ENCODE results near the gene CFAP97D2.
A peak's percentile ranks its signal among the peaks of the same experiment; 100 is the strongest.

CFAP97D2 gene

DNA sequence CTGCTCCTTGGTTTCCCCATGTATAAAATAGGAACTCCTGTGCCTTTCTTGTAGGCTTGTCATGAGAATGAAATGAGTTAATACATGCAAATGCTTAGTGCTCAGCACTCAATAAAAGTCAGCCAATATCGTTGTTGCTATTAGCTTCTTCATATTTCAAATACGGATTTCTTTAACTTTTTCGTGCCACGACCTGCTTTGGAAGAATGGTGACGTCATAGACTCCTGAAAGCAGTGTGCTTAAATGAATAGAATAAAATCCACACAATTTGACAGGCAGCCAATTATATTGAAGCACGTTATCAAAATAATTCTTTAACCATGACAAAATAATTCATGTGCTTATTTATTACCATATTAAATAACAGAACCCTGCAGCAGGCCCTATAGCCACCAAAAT, 29.1 kb downstream of the CFAP97D2 start:
- Histone ChIP-seq H3K27me3 (ENCODE audit: insufficient read depth, low read length) (no peaks in the 10 kb centered on the region), H3K4me3 (ENCODE audit: low read length) (no peak overlapping the region), H3K4me1 (ENCODE audit: insufficient read depth, low read length) (no peaks in the 10 kb centered on the region), H2AFZ (ENCODE audit: low read depth, low read length) (no peak overlapping the region), H3K36me3 (ENCODE audit: insufficient read depth, low read length) (no peaks in the 10 kb centered on the region), H3K9me3 (ENCODE audit: low read length) (peaks cover 6% of the 10 kb centered on the region)

GRCh38 chr13:114211446-114212157, 32.5 kb downstream of the CFAP97D2 start:
- H3K4me3 ChIP-seq (ENCODE audit: low read length) = no peak overlapping the region
- no peaks in the 10 kb centered on the region for H3K36me3 ChIP-seq (ENCODE audit: insufficient read depth, low read length)
- H3K4me1 ChIP-seq (ENCODE audit: insufficient read depth, low read length) = no peaks in the 10 kb centered on the region
- no peaks in the 10 kb centered on the region for H3K27me3 ChIP-seq (ENCODE audit: insufficient read depth, low read length)
- H3K9me3 ChIP-seq (ENCODE audit: low read length) = peaks cover 6% of the 10 kb centered on the region
- no peak overlapping the region for H2AFZ ChIP-seq (ENCODE audit: low read depth, low read length)

DNA sequence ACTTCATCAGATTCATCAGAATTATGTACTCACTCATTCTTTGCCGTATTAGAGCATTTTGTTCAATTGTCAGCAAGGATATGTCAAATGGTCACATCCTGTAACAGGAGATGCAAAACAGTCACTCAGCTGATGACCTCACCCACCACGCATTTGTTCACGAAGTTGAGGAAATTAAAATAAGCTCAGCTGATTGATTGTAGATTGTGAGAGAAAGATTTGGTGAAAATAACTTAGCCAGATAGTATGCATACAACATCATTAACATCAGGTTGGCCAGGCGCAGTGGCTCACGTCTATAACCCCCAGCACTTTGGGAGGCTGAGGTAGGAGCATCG, 33.1 kb downstream of the CFAP97D2 start:
- H3K9me3 ChIP-seq (ENCODE audit: low read length) = peaks cover 4% of the 10 kb centered on the region
- no peaks in the 10 kb centered on the region for H3K4me1 ChIP-seq (ENCODE audit: insufficient read depth, low read length)
- no peak overlapping the region for H3K4me3 ChIP-seq (ENCODE audit: low read length)
- H3K36me3 ChIP-seq (ENCODE audit: insufficient read depth, low read length) = no peaks in the 10 kb centered on the region
- no peaks in the 10 kb centered on the region for H3K27me3 ChIP-seq (ENCODE audit: insufficient read depth, low read length)
- H2AFZ ChIP-seq (ENCODE audit: low read depth, low read length) = no peak overlapping the region

- H3K4me1 ChIP-seq (ENCODE audit: insufficient read depth, low read length) = no peaks in the 10 kb centered on the region
- no peak overlapping the region for H3K4me3 ChIP-seq (ENCODE audit: low read length)
- no peak overlapping the region for H2AFZ ChIP-seq (ENCODE audit: low read depth, low read length)
- H3K36me3 ChIP-seq (ENCODE audit: insufficient read depth, low read length) = no peaks in the 10 kb centered on the region
- no peaks in the 10 kb centered on the region for H3K27me3 ChIP-seq (ENCODE audit: insufficient read depth, low read length)
- H3K9me3 ChIP-seq (ENCODE audit: low read length) = peaks cover 3% of the 10 kb centered on the region
These were observed 34.9 kb downstream of the CFAP97D2 start for GRCh38 chr13:114213980-114214379.

DNA sequence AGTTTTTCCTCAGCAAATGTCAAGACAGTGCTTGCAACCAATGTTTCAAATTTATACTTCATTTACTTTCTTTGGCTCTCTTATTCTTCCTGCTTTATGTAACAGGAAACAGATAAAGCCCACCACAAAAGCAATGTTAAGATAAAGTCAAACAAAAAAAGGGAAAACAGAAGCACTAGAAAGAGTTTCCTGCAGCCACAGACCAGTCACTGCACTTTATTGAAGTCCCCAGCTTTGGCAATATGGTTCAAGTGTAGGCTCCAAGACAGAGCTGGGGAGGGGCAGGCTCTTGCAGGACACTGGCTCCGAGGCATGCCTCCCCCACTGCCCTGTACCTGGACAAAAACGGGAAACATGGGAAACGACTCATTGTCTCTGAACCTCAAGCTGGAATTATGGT, 40.3 kb downstream of the CFAP97D2 start:
- H3K36me3 ChIP-seq (ENCODE audit: insufficient read depth, low read length) = no peaks in the 10 kb centered on the region
- H3K4me3 ChIP-seq (ENCODE audit: low read length) = no peak overlapping the region
- no peaks in the 10 kb centered on the region for H3K4me1 ChIP-seq (ENCODE audit: insufficient read depth, low read length)
- H3K9me3 ChIP-seq (ENCODE audit: low read length) = no peaks in the 10 kb centered on the region
- H2AFZ ChIP-seq (ENCODE audit: low read depth, low read length) = no peak overlapping the region
- no peaks in the 10 kb centered on the region for H3K27me3 ChIP-seq (ENCODE audit: insufficient read depth, low read length)

GRCh38 chr13:114222461-114222968, 43.5 kb downstream of the CFAP97D2 start:
- peaks cover 2% of the 10 kb centered on the region for H3K4me1 ChIP-seq (ENCODE audit: insufficient read depth, low read length)

GRCh38 chr13:114224201-114224600, 45.1 kb downstream of the CFAP97D2 start:
- Histone ChIP-seq H3K4me3 (ENCODE audit: low read length) (no peak overlapping the region), H3K9me3 (ENCODE audit: low read length) (no peaks in the 10 kb centered on the region), H3K36me3 (ENCODE audit: insufficient read depth, low read length) (no peaks in the 10 kb centered on the region), H3K27me3 (ENCODE audit: insufficient read depth, low read length) (no peaks in the 10 kb centered on the region), H3K4me1 (ENCODE audit: insufficient read depth, low read length) (peaks cover 6% of the 10 kb centered on the region), H2AFZ (ENCODE audit: low read depth, low read length) (no peak overlapping the region)

More at GRCh38 chr13:114222461-114222968, 43.5 kb downstream of the CFAP97D2 start:
- H3K27me3 ChIP-seq (ENCODE audit: insufficient read depth, low read length) = no peaks in the 10 kb centered on the region
- H3K36me3 ChIP-seq (ENCODE audit: insufficient read depth, low read length) = no peaks in the 10 kb centered on the region
- no peak overlapping the region for H3K4me3 ChIP-seq (ENCODE audit: low read length)
- no peak overlapping the region for H2AFZ ChIP-seq (ENCODE audit: low read depth, low read length)
- no peaks in the 10 kb centered on the region for H3K9me3 ChIP-seq (ENCODE audit: low read length)

DNA sequence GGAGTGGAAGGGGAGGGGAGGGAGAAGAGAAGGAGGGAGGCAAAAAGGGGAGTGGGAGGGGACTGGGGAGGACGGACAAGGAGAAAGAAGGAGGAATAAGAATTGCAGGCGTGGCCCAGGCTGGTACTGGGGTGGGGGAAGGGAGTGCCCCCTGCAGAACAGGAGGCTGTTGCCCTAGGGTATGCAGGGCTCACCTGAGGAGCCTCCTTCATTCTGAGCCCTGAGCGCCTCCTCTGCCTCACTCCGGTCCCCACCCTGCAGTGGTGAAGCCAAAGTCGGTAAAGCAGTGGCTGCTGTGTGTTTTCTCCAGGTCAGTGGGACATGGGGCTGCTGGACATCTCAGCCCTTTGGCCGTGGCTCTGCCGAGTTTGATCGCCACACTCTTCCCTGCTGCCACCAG, 46.6 kb downstream of the CFAP97D2 start:
- Histone ChIP-seq H3K4me3 (ENCODE audit: low read length) (no peak overlapping the region), H3K27me3 (ENCODE audit: insufficient read depth, low read length) (no peaks in the 10 kb centered on the region), H2AFZ (ENCODE audit: low read depth, low read length) (no peak overlapping the region), H3K36me3 (ENCODE audit: insufficient read depth, low read length) (no peaks in the 10 kb centered on the region), H3K4me1 (ENCODE audit: insufficient read depth, low read length) (peaks cover 17% of the 10 kb centered on the region), H3K9me3 (ENCODE audit: low read length) (no peaks in the 10 kb centered on the region)

GRCh38 chr13:114226088-114226487, 47.0 kb downstream of the CFAP97D2 start:
- no peak overlapping the region for H3K4me3 ChIP-seq (ENCODE audit: low read length)
- no peak overlapping the region for H2AFZ ChIP-seq (ENCODE audit: low read depth, low read length)
- no peaks in the 10 kb centered on the region for H3K36me3 ChIP-seq (ENCODE audit: insufficient read depth, low read length)
- no peaks in the 10 kb centered on the region for H3K9me3 ChIP-seq (ENCODE audit: low read length)
- no peaks in the 10 kb centered on the region for H3K27me3 ChIP-seq (ENCODE audit: insufficient read depth, low read length)
- H3K4me1 ChIP-seq (ENCODE audit: insufficient read depth, low read length) = peaks cover 17% of the 10 kb centered on the region

- Histone ChIP-seq H3K27me3 (ENCODE audit: insufficient read depth, low read length) (no peaks in the 10 kb centered on the region), H3K4me3 (ENCODE audit: low read length) (no peak overlapping the region), H3K36me3 (ENCODE audit: insufficient read depth, low read length) (no peaks in the 10 kb centered on the region), H3K4me1 (ENCODE audit: insufficient read depth, low read length) (peaks cover 17% of the 10 kb centered on the region), H3K9me3 (ENCODE audit: low read length) (no peaks in the 10 kb centered on the region), H2AFZ (ENCODE audit: low read depth, low read length) (no peak overlapping the region)
These were observed 47.8 kb downstream of the CFAP97D2 start for GRCh38 chr13:114226699-114227323.

- no peak overlapping the region for H3K4me3 ChIP-seq (ENCODE audit: low read length)
These were observed 48.5 kb downstream of the CFAP97D2 start for GRCh38 chr13:114227528-114227927.

GRCh38 chr13:114228176-114228575, 49.1 kb downstream of the CFAP97D2 start:
- Histone ChIP-seq H2AFZ (ENCODE audit: low read depth, low read length) (no peak overlapping the region), H3K4me1 (ENCODE audit: insufficient read depth, low read length) (peaks cover 17% of the 10 kb centered on the region), H3K36me3 (ENCODE audit: insufficient read depth, low read length) (no peaks in the 10 kb centered on the region), H3K4me3 (ENCODE audit: low read length) (no peak overlapping the region), H3K9me3 (ENCODE audit: low read length) (no peaks in the 10 kb centered on the region), H3K27me3 (ENCODE audit: insufficient read depth, low read length) (no peaks in the 10 kb centered on the region)

More at GRCh38 chr13:114227528-114227927, 48.5 kb downstream of the CFAP97D2 start:
- H2AFZ ChIP-seq (ENCODE audit: low read depth, low read length) = no peak overlapping the region
- H3K36me3 ChIP-seq (ENCODE audit: insufficient read depth, low read length) = no peaks in the 10 kb centered on the region
- no peaks in the 10 kb centered on the region for H3K9me3 ChIP-seq (ENCODE audit: low read length)
- H3K4me1 ChIP-seq (ENCODE audit: insufficient read depth, low read length) = peaks cover 17% of the 10 kb centered on the region
- no peaks in the 10 kb centered on the region for H3K27me3 ChIP-seq (ENCODE audit: insufficient read depth, low read length)

GRCh38 chr13:114229506-114229905, 50.4 kb downstream of the CFAP97D2 start:
- H3K9me3 ChIP-seq (ENCODE audit: low read length) = no peaks in the 10 kb centered on the region
- peak overlapping the region; percentile 50 for H2AFZ ChIP-seq (ENCODE audit: low read depth, low read length)
- H3K4me1 ChIP-seq (ENCODE audit: insufficient read depth, low read length) = peaks cover 17% of the 10 kb centered on the region
- no peak overlapping the region for H3K4me3 ChIP-seq (ENCODE audit: low read length)
- H3K27me3 ChIP-seq (ENCODE audit: insufficient read depth, low read length) = no peaks in the 10 kb centered on the region
- H3K36me3 ChIP-seq (ENCODE audit: insufficient read depth, low read length) = no peaks in the 10 kb centered on the region
